Daoy (cell line): ENCODE measurements around the gene RASA2. TPM values are rescaled to one million over a fixed set of nuclear protein-coding genes. Genes with fewer than 3 reads are reported as not detected.
A peak's percentile ranks its signal among the peaks of the same experiment; 100 is the strongest.
"Not testable (repeated sequence)": the region's sequence is repeated elsewhere in the genome, so short reads cannot be mapped to it uniquely, and the experiment has no call there.

Experiments used
- DNase-seq: peaks from one replicate; pipeline ENCODE4 v3.0.0-alpha.2; 2015; ENCODE audit warnings: low read depth
- total RNA-seq: library from RNA; depleted of rRNA; stranded (reverse); fragments of >200 nt; shearing (Covaris generic); gene quantifications from 2 replicates; pipeline ENCODE4 v1.2.3, GENCODE V29; 2014

RASA2 gene
- total RNA-seq, 1 experiment from 2014 or later: 17.1 TPM

GRCh38 chr3:141457624-141458236 lies 29.1 kb upstream of the RASA2 start:
- DNase-seq: no peak

- DNase-seq: no peak
Observed at GRCh38 chr3:141459008-141459407, 27.8 kb upstream of the RASA2 start.

- DNase-seq: peak; percentile 84
Observed at GRCh38 chr3:141460097-141460704, 26.6 kb upstream of the RASA2 start.

GRCh38 chr3:141462176-141462859 lies 24.5 kb upstream of the RASA2 start:
- no peak for DNase-seq

GRCh38 chr3:141465221-141465620 lies 21.6 kb upstream of the RASA2 start:
- no peak for DNase-seq

- DNase-seq: no peak
Observed at GRCh38 chr3:141466633-141467169, 20.1 kb upstream of the RASA2 start.

- no peak for DNase-seq
Observed at GRCh38 chr3:141469720-141470119, 17.1 kb upstream of the RASA2 start.

GRCh38 chr3:141471160-141471559 lies 15.7 kb upstream of the RASA2 start:
- no peak for DNase-seq

- DNase-seq: no peak
Observed at GRCh38 chr3:141476033-141476432, 10.8 kb upstream of the RASA2 start.

GRCh38 chr3:141477224-141477623 lies 9.6 kb upstream of the RASA2 start:
- DNase-seq: peak; percentile 86

- no peak for DNase-seq
Observed at GRCh38 chr3:141478139-141478538, 8.7 kb upstream of the RASA2 start.

GRCh38 chr3:141478840-141479239 lies 8.0 kb upstream of the RASA2 start:
- DNase-seq: not testable (repeated sequence)

- peak; percentile 69 for DNase-seq
Observed at GRCh38 chr3:141482245-141482922, 4.4 kb upstream of the RASA2 start.

GRCh38 chr3:141484701-141485287 lies 2.0 kb upstream of the RASA2 start:
- no peak for DNase-seq

GRCh38 chr3:141485641-141486495 lies 959 bp upstream of the RASA2 start:
- peak; percentile 60 for DNase-seq

GRCh38 chr3:141486496-141486745 lies 406 bp upstream of the RASA2 start:
- no peak for DNase-seq

GRCh38 chr3:141487521-141488252 lies 860 bp downstream of the RASA2 start:
- DNase-seq: peak; percentile 82

GRCh38 chr3:141489203-141489602 lies 2.4 kb downstream of the RASA2 start:
- DNase-seq: no peak

- no peak for DNase-seq
Observed at GRCh38 chr3:141491081-141491480, 4.3 kb downstream of the RASA2 start.

GRCh38 chr3:141491929-141492328 lies 5.1 kb downstream of the RASA2 start:
- no peak for DNase-seq

- no peak for DNase-seq
Observed at GRCh38 chr3:141493184-141493583, 6.4 kb downstream of the RASA2 start.
